GM18505 (cell line): ENCODE measurements around the gene DIP2C.
"Not testable (repeated sequence)": the region's sequence is repeated elsewhere in the genome, so short reads cannot be mapped to it uniquely, and the experiment has no call there.

Source experiments
- ATAC-seq: cut with Tn5 transposase; IDR thresholded peaks from one replicate; pipeline ENCODE4 v1.9.1; 2021; ENCODE audit not compliant: unreplicated experiment
- POLR2A ChIP-seq: IDR thresholded peaks from 4 replicates; pipeline ENCODE4 v1.6.1; 2011; ENCODE audit warnings: borderline replicate concordance; ENCODE audit not compliant: insufficient read depth, insufficient read length; ENCODE audit errors: extremely low read depth

Gene DIP2C

GRCh38 chr10:359762-360161 is 329.7 kb downstream of the DIP2C start:
- TF ChIP-seq POLR2A: no peak

DNA sequence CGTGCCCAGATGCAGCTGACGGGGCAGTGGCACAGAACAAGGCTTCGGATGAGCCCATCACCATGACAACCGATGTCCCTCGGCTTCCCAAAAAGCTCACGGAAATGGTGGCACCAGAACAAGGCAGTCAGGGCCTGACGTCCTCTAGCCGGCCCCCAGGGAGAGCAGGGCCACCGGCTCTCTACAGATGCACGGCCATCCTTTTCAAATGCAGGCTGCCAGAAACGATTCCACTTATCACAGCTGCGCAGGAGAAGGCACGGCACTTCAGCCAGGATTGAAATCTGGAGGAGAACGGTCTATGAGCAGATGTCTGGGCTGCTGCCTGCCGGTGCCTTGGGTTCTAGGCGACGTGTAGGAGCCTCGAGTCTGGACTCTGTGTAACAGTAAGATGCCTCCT is 330.4 kb downstream of the DIP2C start:
- no peak for TF ChIP-seq POLR2A
- ATAC-seq: no peak

More at GRCh38 chr10:359762-360161, 329.7 kb downstream of the DIP2C start:
- no peak for ATAC-seq

DNA sequence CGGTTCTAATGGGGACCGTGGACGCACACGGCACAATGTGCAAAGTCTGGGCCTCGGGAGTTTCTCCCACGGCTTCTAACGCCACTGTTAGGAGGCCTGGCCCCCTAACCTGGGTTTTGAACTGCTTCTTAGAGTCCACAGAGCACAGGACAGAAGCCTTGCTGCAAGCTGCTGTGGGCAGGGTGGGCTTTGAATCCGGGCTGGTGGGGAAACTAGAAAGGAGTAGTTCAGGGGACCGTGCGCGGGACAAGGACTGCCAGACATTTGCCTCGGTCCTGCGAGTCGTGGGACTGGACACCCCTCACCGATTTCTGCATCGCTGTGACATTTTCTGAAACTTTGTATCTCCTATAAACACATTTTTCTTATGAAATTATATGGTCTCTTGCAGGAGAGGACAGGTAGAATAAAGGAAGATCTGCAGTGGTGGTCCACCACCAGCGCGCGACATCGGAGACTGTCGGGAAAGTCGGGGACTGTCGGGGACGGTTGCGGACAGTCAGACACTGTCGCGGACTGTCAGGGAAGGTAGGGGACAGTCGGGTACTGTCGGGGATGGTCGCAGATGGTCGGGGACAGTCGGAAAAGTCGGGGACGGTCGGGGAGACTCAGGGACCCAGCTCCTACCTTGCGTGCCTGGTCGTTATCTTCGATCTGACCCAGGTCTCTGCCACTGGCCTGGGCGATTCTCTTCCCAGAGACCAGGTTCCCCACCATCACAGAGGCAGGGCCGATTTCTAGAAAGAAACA is 332.1 kb downstream of the DIP2C start:
- ATAC-seq: no peak
- TF ChIP-seq POLR2A: no peak

- ATAC-seq: no peak
- TF ChIP-seq POLR2A: no peak
These were observed 333.0 kb downstream of the DIP2C start for GRCh38 chr10:356452-356851.

- ATAC-seq: no peak
- no peak for TF ChIP-seq POLR2A
These were observed 334.4 kb downstream of the DIP2C start for GRCh38 chr10:354901-355617.

GRCh38 chr10:352476-353235 is 336.8 kb downstream of the DIP2C start:
- TF ChIP-seq POLR2A: no peak
- no peak for ATAC-seq

- no peak for ATAC-seq
- TF ChIP-seq POLR2A: no peak
These were observed 337.6 kb downstream of the DIP2C start for GRCh38 chr10:351770-352334.

GRCh38 chr10:350981-351501 is 338.4 kb downstream of the DIP2C start:
- TF ChIP-seq POLR2A: no peak
- ATAC-seq: no peak

- no peak for ATAC-seq
- TF ChIP-seq POLR2A: no peak
These were observed 340.4 kb downstream of the DIP2C start for GRCh38 chr10:349081-349480.

GRCh38 chr10:348456-348855 is 341.0 kb downstream of the DIP2C start:
- no peak for ATAC-seq
- no peak for TF ChIP-seq POLR2A

GRCh38 chr10:347774-348173 is 341.7 kb downstream of the DIP2C start:
- ATAC-seq: not testable (repeated sequence)

DNA sequence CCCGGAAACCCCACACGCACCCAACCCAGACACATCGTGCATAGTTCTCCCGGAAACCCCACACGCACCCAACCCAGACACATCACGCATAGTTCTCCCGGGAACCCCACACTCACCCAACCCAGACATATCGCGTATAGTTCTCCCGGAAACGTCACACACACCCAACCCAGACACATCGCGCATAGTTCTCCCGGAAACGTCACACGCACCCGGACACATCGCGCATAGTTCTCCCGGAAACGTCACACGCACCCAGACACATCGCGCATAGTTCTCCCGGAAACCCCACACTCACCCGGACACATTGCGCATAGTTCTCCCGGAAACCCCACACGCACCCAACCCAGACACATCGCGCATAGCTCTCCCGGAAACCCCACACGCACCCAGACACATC is 342.3 kb downstream of the DIP2C start:
- not testable (repeated sequence) for ATAC-seq

DNA sequence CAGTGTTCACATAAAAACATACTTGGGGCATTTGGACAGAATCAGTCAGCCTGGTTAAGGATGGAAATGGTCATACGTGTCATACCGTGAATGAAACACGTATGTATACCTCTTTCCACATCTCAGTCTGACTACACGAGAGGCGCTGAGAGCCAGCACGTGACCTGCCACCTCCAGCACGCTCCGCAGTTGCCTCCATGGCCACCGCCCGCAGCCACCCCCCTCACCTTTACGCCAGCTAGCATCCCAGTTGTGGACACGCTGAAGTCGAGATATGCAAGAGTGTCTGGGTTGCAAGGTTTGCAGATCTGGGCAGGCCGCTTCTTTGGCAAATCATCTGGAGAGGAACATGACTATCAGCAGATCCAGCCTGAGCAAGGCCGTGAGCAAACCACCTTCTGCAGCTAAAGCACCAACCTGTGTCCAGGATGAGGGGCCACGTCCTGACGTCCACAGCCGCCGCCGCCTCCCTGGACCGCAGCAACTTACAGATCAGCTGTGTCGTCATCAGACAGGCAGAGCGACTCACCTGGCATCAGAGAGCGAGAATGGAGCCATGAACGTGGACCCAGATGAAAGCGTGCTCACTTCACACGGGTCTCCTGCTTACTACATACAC is 344.8 kb downstream of the DIP2C start:
- TF ChIP-seq POLR2A: no peak

More for the DNA sequence above, 344.8 kb downstream of the DIP2C start:
- ATAC-seq: no peak
